HG02759 (cell line): Measurements from ENCODE around the gene APOE.
A peak's percentile ranks its signal among the peaks of the same experiment; 100 is the strongest.
"Not testable (repeated sequence)": the region's sequence is repeated elsewhere in the genome, so short reads cannot be mapped to it uniquely, and the experiment has no call there.

Source experiments
- ATAC-seq: cut with Tn5 transposase; IDR thresholded peaks from one replicate; pipeline ENCODE4 v1.9.1; 2021; ENCODE audit warnings: mild to moderate bottlenecking, moderate library complexity; ENCODE audit not compliant: unreplicated experiment

Gene APOE

GRCh38 chr19:44908836-44909261 is 3.3 kb downstream of the APOE start:
- no peak for ATAC-seq

GRCh38 chr19:44909775-44910174 is 4.2 kb downstream of the APOE start:
- ATAC-seq = no peak

GRCh38 chr19:44911896-44912295 is 6.3 kb downstream of the APOE start:
- not testable (repeated sequence) for ATAC-seq

GRCh38 chr19:44912854-44913253 is 7.3 kb downstream of the APOE start:
- no peak for ATAC-seq

GRCh38 chr19:44913512-44914432 is 8.2 kb downstream of the APOE start:
- not testable (repeated sequence) for ATAC-seq

GRCh38 chr19:44914433-44915206 is 9.0 kb downstream of the APOE start, which contains the start of gene APOC1:
Gene APOC1 (plus strand): TSS chr19:44914608. CDS start chr19:44914892, 284 bp downstream.
- ATAC-seq = peak; percentile 91

GRCh38 chr19:44924243-44924725 is 18.7 kb downstream of the APOE start:
- no peak for ATAC-seq

- no peak for ATAC-seq
Measured at GRCh38 chr19:44925114-44925891, 19.7 kb downstream of the APOE start.

GRCh38 chr19:44926245-44927077 is 20.9 kb downstream of the APOE start:
- ATAC-seq = peak; percentile 11

- no peak for ATAC-seq
Measured at GRCh38 chr19:44927746-44928145, 22.1 kb downstream of the APOE start.

GRCh38 chr19:44930088-44930487 is 24.5 kb downstream of the APOE start:
- no peak for ATAC-seq

- ATAC-seq = no peak
Measured at GRCh38 chr19:44931541-44931940, 25.9 kb downstream of the APOE start.

- no peak for ATAC-seq
Measured at GRCh38 chr19:44939668-44940067, 34.1 kb downstream of the APOE start.

- no peak for ATAC-seq
Measured at GRCh38 chr19:44942067-44942571, 36.5 kb downstream of the APOE start, which contains the start of gene APOC4. Gene APOC4 (plus strand): TSS chr19:44942237. CDS start chr19:44942278, 41 bp downstream.

- peak; percentile 68 for ATAC-seq
Measured at GRCh38 chr19:44943801-44944249, 38.2 kb downstream of the APOE start.

GRCh38 chr19:44947041-44947581 is 41.5 kb downstream of the APOE start:
- ATAC-seq = no peak

- no peak for ATAC-seq
Measured at GRCh38 chr19:44948237-44948636, 42.6 kb downstream of the APOE start.

GRCh38 chr19:44948763-44949374 is 43.3 kb downstream of the APOE start:
- ATAC-seq = no peak

- no peak for ATAC-seq
Measured at GRCh38 chr19:44949550-44949949, 44.0 kb downstream of the APOE start.
